Measurements from ENCODE around the gene INAFM2. TPM values are rescaled to one million over a fixed set of nuclear protein-coding genes. Genes with fewer than 3 reads are reported as not detected.

The INAFM2 gene
- total and polyA plus RNA-seq, 5 donors from 2014 or later: 0.67 to 10.0 (median 2.1) TPM

DNA sequence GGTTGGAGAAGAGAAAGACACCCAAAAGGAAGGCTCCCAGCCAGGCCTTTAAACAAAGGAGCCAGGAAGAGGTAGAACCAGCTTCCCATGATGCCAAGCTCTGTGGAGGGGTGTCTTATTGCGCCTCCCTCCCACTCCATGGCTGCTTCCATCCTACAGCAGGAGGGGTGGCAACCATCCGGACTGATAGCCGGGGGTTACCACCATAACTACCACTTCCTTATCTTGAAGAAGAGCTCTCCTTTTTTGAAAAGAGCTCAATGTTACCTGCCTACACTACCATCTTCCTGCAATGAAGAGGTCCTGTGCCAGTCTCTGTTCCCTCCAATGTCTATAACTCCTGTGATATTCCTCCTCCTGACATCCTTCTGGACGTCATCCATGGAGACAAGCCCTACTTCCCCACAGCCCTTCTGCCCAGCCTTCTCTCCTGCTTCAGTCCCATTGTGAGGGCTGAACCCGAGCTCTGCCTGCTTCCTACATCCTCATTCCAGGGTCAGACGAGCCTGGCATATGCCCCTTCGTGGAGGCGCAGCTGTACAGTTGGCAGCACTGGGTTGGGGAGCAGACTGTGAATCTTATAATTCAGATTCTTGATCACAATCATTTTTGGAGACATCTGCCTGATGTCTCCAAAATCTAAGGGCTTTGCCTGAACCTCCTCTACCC is 8.8 kb downstream of the INAFM2 start:
- Mint-ChIP-seq H3K36me3 (peaks cover 3% of the 10 kb centered on the region), H3K4me3 (no peak overlapping the region), H3K9me3 (peaks cover 0 to 2% (median 0%) of the 10 kb centered on the region in 7 donors), H3K4me1 (peaks cover 4 to 18% (median 6%) of the 10 kb centered on the region in 4 donors), H3K27ac (no peak overlapping the region), H3K27me3 (no peaks in the 10 kb centered on the region)
- no peak overlapping the region for H3K4me3 ChIP-seq (ENCODE audit: low read depth, low read length)
- no peaks in the 10 kb centered on the region for H3K27me3 ChIP-seq (ENCODE audit: control insufficient read depth, insufficient read depth, low read length)
- no peaks in the 10 kb centered on the region for H3K36me3 ChIP-seq (ENCODE audit: control insufficient read depth, insufficient read depth, low read length)
- ATAC-seq (ENCODE audit: low read depth in 2 of 2): no peak
- H3K27ac ChIP-seq (ENCODE audit: insufficient read depth, low read length, poor library complexity, severe bottlenecking): no peak overlapping the region
- H3K9me3 ChIP-seq (ENCODE audit: control insufficient read depth in 2 of 2, low read length in 2 of 2): no peaks in the 10 kb centered on the region
- no peak for DNase-seq
- no peaks in the 10 kb centered on the region for H3K4me1 ChIP-seq (ENCODE audit: control insufficient read depth, insufficient read depth, low read length, poor library complexity, severe bottlenecking)

DNA sequence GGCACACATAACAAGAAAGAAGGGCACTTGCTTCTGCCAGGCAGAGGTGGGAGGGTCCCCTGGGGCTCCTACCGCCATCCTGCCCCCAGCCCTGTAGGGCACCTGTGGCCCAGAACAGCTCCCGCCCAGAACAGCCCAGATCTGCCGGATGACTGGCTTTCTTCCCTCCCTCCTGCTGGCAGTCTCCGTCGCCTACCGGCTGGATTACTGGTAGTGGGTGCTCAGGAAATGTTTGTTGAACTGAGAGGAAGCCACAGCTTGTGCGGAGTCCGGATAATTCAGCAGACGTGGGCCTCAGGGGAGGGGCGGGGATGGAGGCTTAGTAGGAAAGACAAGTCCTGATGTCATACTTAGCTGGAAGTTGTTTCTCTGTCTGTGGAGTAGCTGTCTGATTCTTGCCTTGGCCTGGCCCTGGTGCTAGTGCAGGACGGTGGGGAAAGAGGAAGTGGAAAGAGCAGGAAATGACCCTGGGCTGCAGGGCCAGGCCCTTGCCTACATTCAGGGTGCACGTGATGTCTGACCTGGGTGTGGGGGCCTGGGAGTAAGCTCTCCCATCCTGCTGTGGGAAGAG is 10.5 kb downstream of the INAFM2 start:
- no peak for ATAC-seq (ENCODE audit: low read depth in 2 of 2)
- no peak for DNase-seq
- Histone ChIP-seq H3K27me3 (ENCODE audit: control insufficient read depth, insufficient read depth, low read length) (no peaks in the 10 kb centered on the region), H3K4me1 (ENCODE audit: control insufficient read depth, insufficient read depth, low read length, poor library complexity, severe bottlenecking) (peaks cover 7% of the 10 kb centered on the region), H3K36me3 (ENCODE audit: control insufficient read depth, insufficient read depth, low read length) (no peaks in the 10 kb centered on the region), H3K9me3 (ENCODE audit: control insufficient read depth in 2 of 2, low read length in 2 of 2) (no peaks in the 10 kb centered on the region), H3K27ac (ENCODE audit: insufficient read depth, low read length, poor library complexity, severe bottlenecking) (no peak overlapping the region), H3K4me3 (ENCODE audit: low read depth, low read length) (no peak overlapping the region)
- peak overlapping the region in 1 of 4 donors; percentile 68 for H3K4me3 Mint-ChIP-seq
- peaks cover 0 to 16% (median 8%) of the 10 kb centered on the region in 4 donors for H3K4me1 Mint-ChIP-seq
- H3K9me3 Mint-ChIP-seq: peaks cover 0 to 2% (median 0%) of the 10 kb centered on the region in 7 donors
- peak overlapping the region in 1 of 3 donors; percentile 70 for H3K27ac Mint-ChIP-seq
- peaks cover 3% of the 10 kb centered on the region for H3K36me3 Mint-ChIP-seq
- H3K27me3 Mint-ChIP-seq: peaks cover 5% of the 10 kb centered on the region

DNA sequence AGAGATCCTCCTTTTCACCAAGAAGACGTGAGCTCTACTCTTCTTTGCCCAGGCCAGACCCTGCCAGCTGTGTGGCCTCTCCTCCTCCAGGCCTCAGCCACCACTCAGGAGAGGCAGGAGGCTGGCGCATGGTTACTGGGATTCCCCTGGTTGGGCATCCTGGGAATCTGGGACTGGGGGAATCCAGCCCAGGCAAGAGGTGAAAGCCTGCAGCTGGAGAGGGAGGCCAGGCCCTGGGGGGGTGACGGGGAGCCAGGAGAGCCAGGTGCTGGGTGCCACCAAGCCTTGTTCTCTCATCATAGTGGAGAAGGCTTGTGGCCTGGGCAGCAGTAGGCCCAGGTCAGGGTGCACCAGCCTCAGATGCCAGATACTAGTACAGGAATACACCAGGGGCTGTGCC is 11.0 kb downstream of the INAFM2 start:
- H3K9me3 ChIP-seq (ENCODE audit: control insufficient read depth in 2 of 2, low read length in 2 of 2): no peaks in the 10 kb centered on the region
- Mint-ChIP-seq H3K4me3 (no peak overlapping the region), H3K27me3 (peaks cover 5% of the 10 kb centered on the region), H3K4me1 (peaks cover 0 to 16% (median 6%) of the 10 kb centered on the region in 4 donors), H3K36me3 (peaks cover 3% of the 10 kb centered on the region), H3K9me3 (peaks cover 0 to 2% (median 0%) of the 10 kb centered on the region in 7 donors), H3K27ac (no peak overlapping the region)
- ATAC-seq (ENCODE audit: low read depth in 2 of 2): no peak
- H3K4me3 ChIP-seq (ENCODE audit: low read depth, low read length): no peak overlapping the region
- no peaks in the 10 kb centered on the region for H3K36me3 ChIP-seq (ENCODE audit: control insufficient read depth, insufficient read depth, low read length)
- no peak overlapping the region for H3K27ac ChIP-seq (ENCODE audit: insufficient read depth, low read length, poor library complexity, severe bottlenecking)
- no peak for DNase-seq
- H3K4me1 ChIP-seq (ENCODE audit: control insufficient read depth, insufficient read depth, low read length, poor library complexity, severe bottlenecking): peaks cover 7% of the 10 kb centered on the region
- H3K27me3 ChIP-seq (ENCODE audit: control insufficient read depth, insufficient read depth, low read length): no peaks in the 10 kb centered on the region

DNA sequence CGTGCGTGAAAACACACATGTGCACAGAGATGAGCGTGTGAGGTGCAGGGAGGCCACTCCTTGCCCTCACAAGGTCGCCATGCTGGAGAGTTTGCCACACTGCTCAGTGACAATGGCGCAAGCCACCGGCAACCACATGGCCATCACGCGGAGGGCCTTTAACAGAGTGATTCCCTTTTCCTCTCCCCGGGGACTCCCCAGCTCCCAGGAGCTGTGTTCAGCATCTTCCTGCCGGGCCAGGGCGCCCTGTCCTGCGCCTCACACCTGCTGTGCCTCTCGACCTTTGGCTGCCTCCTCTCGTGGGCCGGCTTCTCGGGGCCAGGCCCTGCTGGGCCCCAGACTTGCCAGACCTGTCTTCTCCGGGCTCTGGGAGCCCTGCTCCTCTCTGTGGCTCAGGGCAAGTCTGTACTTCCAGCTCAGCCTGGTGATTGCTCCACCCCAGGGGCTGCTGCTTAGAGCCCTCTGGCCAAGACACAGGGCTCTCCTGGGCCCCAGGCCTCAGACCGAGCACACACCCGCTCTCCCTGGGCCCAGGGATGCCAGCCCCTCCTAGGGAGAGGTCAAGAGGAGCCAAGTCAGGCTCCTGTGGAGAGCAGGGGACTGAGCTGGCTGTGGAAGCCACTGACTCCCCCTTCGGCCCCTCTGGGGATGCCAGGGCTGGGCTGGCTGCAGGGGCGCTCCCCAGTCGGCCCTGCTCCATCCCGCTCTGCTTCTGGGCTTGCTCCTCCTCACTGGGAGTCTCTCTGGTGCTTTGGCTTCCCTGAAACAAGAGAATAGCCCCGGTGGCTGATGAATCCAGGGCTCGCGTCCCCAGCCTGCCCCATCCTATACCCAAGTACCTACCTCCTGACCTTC is 11.7 kb downstream of the INAFM2 start:
- ATAC-seq (ENCODE audit: low read depth in 2 of 2): no peak
- Histone ChIP-seq H3K27me3 (ENCODE audit: control insufficient read depth, insufficient read depth, low read length) (no peaks in the 10 kb centered on the region), H3K27ac (ENCODE audit: insufficient read depth, low read length, poor library complexity, severe bottlenecking) (no peak overlapping the region), H3K4me1 (ENCODE audit: control insufficient read depth, insufficient read depth, low read length, poor library complexity, severe bottlenecking) (peaks cover 7% of the 10 kb centered on the region), H3K36me3 (ENCODE audit: control insufficient read depth, insufficient read depth, low read length) (no peaks in the 10 kb centered on the region), H3K4me3 (ENCODE audit: low read depth, low read length) (no peak overlapping the region), H3K9me3 (ENCODE audit: control insufficient read depth in 2 of 2, low read length in 2 of 2) (no peaks in the 10 kb centered on the region)
- peaks cover 5% of the 10 kb centered on the region for H3K27me3 Mint-ChIP-seq
- H3K4me3 Mint-ChIP-seq: no peak overlapping the region
- no peak overlapping the region for H3K27ac Mint-ChIP-seq
- peaks cover 0 to 16% (median 6%) of the 10 kb centered on the region in 4 donors for H3K4me1 Mint-ChIP-seq
- H3K9me3 Mint-ChIP-seq: peaks cover 0 to 2% (median 0%) of the 10 kb centered on the region in 7 donors
- no peak for DNase-seq
- H3K36me3 Mint-ChIP-seq: peaks cover 3% of the 10 kb centered on the region

DNA sequence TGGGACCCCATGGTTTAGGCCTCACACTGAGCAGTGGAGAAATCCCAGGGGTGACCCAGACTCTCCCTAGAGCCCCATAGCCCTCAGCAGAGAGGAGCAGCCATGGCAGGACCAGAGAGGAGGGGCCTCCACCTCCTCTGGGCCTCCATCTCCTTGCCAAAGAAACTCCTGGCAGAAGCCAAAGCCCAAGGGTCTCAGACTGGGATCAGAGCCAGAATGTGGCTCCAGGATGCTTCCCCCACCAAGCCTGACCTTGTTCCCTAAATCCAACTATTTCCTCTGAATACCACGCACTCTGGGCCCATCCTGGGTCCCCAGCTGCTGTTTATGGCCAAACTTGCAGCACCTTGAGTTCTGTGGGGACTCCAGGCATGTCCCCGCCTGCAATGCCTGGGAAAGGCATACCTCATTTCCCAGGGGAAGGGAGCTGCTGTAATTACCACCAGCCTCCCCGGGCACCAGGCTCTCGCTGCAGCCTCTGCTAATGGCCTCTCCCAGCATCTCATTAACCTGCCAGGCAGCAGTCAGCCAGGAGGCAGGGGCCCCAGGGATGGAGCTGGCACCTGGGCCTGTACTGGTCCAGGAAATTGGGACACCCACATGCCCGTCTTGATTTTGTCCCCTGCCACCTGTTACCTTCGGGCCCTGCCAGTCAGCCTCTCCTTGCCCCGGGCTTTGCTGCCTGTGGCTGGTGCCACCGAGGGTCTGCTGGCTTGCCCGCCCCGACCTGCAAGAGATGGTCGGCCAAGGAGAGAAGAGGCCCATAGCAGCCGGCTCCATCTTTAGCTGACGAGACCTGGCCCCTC is 12.6 kb downstream of the INAFM2 start:
- DNase-seq: no peak
- H3K4me3 ChIP-seq (ENCODE audit: low read depth, low read length): no peak overlapping the region
- Mint-ChIP-seq H3K4me3 (no peak overlapping the region), H3K27me3 (peaks cover 5% of the 10 kb centered on the region), H3K27ac (no peak overlapping the region), H3K9me3 (peaks cover 0 to 2% (median 0%) of the 10 kb centered on the region in 7 donors), H3K4me1 (peaks cover 0 to 16% (median 6%) of the 10 kb centered on the region in 4 donors), H3K36me3 (peaks cover 3% of the 10 kb centered on the region)
- H3K36me3 ChIP-seq (ENCODE audit: control insufficient read depth, insufficient read depth, low read length): no peaks in the 10 kb centered on the region
- no peaks in the 10 kb centered on the region for H3K27me3 ChIP-seq (ENCODE audit: control insufficient read depth, insufficient read depth, low read length)
- no peak overlapping the region for H3K27ac ChIP-seq (ENCODE audit: insufficient read depth, low read length, poor library complexity, severe bottlenecking)
- H3K4me1 ChIP-seq (ENCODE audit: control insufficient read depth, insufficient read depth, low read length, poor library complexity, severe bottlenecking): peaks cover 7% of the 10 kb centered on the region
- ATAC-seq (ENCODE audit: low read depth in 2 of 2): no peak
- H3K9me3 ChIP-seq (ENCODE audit: control insufficient read depth in 2 of 2, low read length in 2 of 2): no peaks in the 10 kb centered on the region

DNA sequence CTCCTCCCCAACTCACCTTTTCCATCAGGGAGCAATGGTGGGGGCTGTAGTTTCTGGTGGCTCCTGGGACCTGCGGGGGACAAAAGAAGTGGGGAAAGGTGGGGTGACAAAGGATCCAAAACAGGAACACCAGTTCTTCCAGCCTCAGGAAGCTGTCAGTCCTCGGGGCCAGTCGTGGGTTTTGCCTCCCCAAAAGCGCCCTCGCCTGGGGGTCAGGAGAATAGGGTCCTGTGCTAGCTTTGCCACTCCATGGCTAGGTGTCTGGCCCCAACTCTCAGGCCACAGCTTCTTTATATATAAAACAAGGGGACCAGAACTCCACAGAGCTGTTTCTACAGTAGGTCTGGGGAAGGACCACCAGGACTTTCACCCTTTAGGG is 13.2 kb downstream of the INAFM2 start:
- H3K36me3 ChIP-seq (ENCODE audit: control insufficient read depth, insufficient read depth, low read length): no peaks in the 10 kb centered on the region

DNA sequence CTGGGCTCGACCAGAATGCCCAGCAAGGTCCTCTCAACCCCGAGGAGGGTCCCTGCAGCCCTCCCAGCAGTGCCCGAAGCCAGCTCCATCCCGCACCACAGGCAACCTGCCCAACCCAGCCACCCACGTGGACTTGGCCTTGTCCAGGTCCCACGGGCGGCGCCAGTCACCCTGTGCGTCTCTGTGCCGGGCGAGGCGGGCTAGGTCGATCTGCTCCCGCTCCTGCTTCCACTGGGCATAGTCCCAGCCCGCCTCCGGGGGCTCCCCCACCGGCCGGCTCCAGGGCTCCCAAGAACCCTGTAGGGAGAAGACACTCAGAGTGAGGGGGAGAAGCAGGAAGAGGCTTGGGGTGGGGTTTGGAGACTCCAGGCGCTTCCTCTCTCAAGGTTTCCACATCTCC is 14.1 kb downstream of the INAFM2 start:
- peak overlapping the region in 1 of 4 donors; percentile 3 for H3K4me3 Mint-ChIP-seq
- no peak for ATAC-seq (ENCODE audit: low read depth in 2 of 2)
- no peaks in the 10 kb centered on the region for H3K27me3 ChIP-seq (ENCODE audit: control insufficient read depth, insufficient read depth, low read length)

More for the DNA sequence above, 13.2 kb downstream of the INAFM2 start:
- Mint-ChIP-seq H3K36me3 (peaks cover 3% of the 10 kb centered on the region), H3K9me3 (peaks cover 0 to 2% (median 0%) of the 10 kb centered on the region in 7 donors), H3K27ac (no peak overlapping the region), H3K4me1 (peaks cover 0 to 16% (median 6%) of the 10 kb centered on the region in 4 donors), H3K27me3 (peaks cover 5% of the 10 kb centered on the region), H3K4me3 (no peak overlapping the region)
- H3K4me3 ChIP-seq (ENCODE audit: low read depth, low read length): no peak overlapping the region
- no peaks in the 10 kb centered on the region for H3K27me3 ChIP-seq (ENCODE audit: control insufficient read depth, insufficient read depth, low read length)
- no peak overlapping the region for H3K27ac ChIP-seq (ENCODE audit: insufficient read depth, low read length, poor library complexity, severe bottlenecking)
- DNase-seq (no peak), ATAC-seq (ENCODE audit: low read depth in 2 of 2) (no peak)
- H3K4me1 ChIP-seq (ENCODE audit: control insufficient read depth, insufficient read depth, low read length, poor library complexity, severe bottlenecking): peaks cover 7% of the 10 kb centered on the region
- H3K9me3 ChIP-seq (ENCODE audit: control insufficient read depth in 2 of 2, low read length in 2 of 2): no peaks in the 10 kb centered on the region

More for the DNA sequence above, 14.1 kb downstream of the INAFM2 start:
- no peak overlapping the region for H3K4me3 ChIP-seq (ENCODE audit: low read depth, low read length)
- no peaks in the 10 kb centered on the region for H3K36me3 ChIP-seq (ENCODE audit: control insufficient read depth, insufficient read depth, low read length)
- H3K9me3 Mint-ChIP-seq: peaks cover 0 to 2% (median 0%) of the 10 kb centered on the region in 7 donors
- H3K27ac Mint-ChIP-seq: no peak overlapping the region
- no peak for DNase-seq
- peaks cover 7% of the 10 kb centered on the region for H3K4me1 ChIP-seq (ENCODE audit: control insufficient read depth, insufficient read depth, low read length, poor library complexity, severe bottlenecking)
- no peak overlapping the region for H3K27ac ChIP-seq (ENCODE audit: insufficient read depth, low read length, poor library complexity, severe bottlenecking)
- peaks cover 5% of the 10 kb centered on the region for H3K27me3 Mint-ChIP-seq
- peaks cover 3% of the 10 kb centered on the region for H3K36me3 Mint-ChIP-seq
- peaks cover 0 to 16% (median 6%) of the 10 kb centered on the region in 4 donors for H3K4me1 Mint-ChIP-seq
- no peaks in the 10 kb centered on the region for H3K9me3 ChIP-seq (ENCODE audit: control insufficient read depth in 2 of 2, low read length in 2 of 2)

All from CD4-positive, CD25-positive, alpha-beta regulatory T cell (primary cell).